BE2C (cell line): ENCODE results near the gene SOX9.

ENCODE experiments used
- DNase-seq: peaks from one replicate; pipeline ENCODE4 v3.0.0-alpha.2; 2020
- H3K27me3 ChIP-seq: fragments of 250-450 bp; sonication (Bioruptor Pico); 2 replicates; pipeline ENCODE4 v1.5.1; 2020; ENCODE audit warnings: mild to moderate bottlenecking
- H3K36me3 ChIP-seq: fragments of 250-450 bp; sonication (Bioruptor Pico); 2 replicates; pipeline ENCODE4 v1.5.1; 2020; ENCODE audit warnings: mild to moderate bottlenecking
- H3K4me1 ChIP-seq: fragments of 250-450 bp; sonication (Bioruptor Pico); 2 replicates; pipeline ENCODE4 v1.5.1; 2020
- H3K4me3 ChIP-seq: 2 replicates; pipeline ENCODE4 v1.5.1; 2011; ENCODE audit warnings: low read depth, low read length
- H3K9me3 ChIP-seq: fragments of 250-450 bp; sonication (Bioruptor Pico); 2 replicates; pipeline ENCODE4 v1.5.1; 2020
- TF ChIP-seq, protein P1 (sequence below): IDR thresholded peaks from 2 replicates; pipeline ENCODE4 v1.5.1; 2012; ENCODE audit warnings: mild to moderate bottlenecking, low read depth, low read length

The SOX9 gene

DNA sequence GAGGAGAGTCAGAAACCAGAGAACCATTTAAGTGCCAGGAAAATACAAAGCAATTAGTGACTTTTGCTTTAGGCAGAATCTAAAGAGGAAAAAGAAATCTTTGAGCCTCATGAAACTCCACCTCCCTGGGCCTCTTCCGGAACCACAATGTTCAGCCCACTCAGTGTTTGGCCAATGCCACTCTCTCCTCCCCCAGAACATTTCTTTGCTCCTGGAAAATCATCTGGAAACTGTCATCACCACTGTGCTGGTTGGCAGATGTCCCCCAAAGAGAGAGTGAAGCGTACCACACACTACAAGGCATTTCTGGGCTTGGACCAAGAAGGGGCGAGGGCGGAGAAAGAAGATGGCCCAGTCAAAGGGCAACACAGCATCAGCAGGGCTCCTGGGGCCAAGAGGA, 7.1 kb upstream of the SOX9 start:
- Histone ChIP-seq H3K27me3 (peaks cover 8% of the 10 kb centered on the region), H3K9me3 (no peaks in the 10 kb centered on the region), H3K4me1 (peaks cover 3% of the 10 kb centered on the region; the same call in 1 of the 2 replicates), H3K4me3 (no peak overlapping the region), H3K36me3 (no peaks in the 10 kb centered on the region)
- TF ChIP-seq, protein P1, sequence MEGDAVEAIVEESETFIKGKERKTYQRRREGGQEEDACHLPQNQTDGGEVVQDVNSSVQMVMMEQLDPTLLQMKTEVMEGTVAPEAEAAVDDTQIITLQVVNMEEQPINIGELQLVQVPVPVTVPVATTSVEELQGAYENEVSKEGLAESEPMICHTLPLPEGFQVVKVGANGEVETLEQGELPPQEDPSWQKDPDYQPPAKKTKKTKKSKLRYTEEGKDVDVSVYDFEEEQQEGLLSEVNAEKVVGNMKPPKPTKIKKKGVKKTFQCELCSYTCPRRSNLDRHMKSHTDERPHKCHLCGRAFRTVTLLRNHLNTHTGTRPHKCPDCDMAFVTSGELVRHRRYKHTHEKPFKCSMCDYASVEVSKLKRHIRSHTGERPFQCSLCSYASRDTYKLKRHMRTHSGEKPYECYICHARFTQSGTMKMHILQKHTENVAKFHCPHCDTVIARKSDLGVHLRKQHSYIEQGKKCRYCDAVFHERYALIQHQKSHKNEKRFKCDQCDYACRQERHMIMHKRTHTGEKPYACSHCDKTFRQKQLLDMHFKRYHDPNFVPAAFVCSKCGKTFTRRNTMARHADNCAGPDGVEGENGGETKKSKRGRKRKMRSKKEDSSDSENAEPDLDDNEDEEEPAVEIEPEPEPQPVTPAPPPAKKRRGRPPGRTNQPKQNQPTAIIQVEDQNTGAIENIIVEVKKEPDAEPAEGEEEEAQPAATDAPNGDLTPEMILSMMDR = no peak
- no peak for DNase-seq

DNA sequence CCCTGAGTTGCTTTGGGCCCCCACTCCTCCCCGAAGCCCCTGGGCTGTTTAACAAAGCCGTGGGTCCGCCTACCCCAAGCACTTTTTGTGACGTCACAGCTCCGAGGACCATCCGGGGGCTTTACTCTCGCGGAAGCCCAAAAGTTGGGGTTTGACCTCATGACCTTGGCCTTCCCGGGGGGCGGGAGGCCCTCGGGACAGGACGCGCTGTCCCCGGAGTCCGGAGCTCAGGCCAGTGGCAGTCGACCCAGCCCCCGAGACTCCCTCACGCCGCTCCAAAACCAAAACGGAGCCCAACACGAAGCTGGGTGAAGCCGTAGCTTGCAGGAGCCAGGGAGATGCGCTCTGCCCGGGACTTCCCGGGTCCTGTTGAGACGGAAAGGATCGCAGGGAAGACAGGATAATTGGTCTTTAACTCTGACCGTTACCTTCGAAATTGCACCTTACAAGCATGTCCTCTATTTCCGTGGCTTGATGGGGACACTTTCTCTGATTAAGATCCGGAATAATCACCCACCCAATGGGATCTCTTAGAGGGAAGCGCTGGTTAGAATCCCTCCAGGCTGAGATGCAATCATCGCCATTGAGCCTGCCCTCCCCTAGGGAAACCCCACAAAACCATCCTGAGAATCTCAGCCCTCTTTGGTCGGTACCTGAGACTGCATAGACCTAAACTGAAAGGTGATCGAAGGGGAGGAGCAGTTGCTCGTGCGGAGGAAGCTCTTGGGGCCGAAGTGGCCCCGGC, 4.9 kb upstream of the SOX9 start:
- Histone ChIP-seq H3K4me1 (peaks cover 3% of the 10 kb centered on the region; the same call in 1 of the 2 replicates), H3K36me3 (no peaks in the 10 kb centered on the region), H3K27me3 (peaks cover 19% of the 10 kb centered on the region), H3K9me3 (no peaks in the 10 kb centered on the region), H3K4me3 (no peak overlapping the region)
- TF ChIP-seq, protein P1 = no peak
- no peak for DNase-seq

DNA sequence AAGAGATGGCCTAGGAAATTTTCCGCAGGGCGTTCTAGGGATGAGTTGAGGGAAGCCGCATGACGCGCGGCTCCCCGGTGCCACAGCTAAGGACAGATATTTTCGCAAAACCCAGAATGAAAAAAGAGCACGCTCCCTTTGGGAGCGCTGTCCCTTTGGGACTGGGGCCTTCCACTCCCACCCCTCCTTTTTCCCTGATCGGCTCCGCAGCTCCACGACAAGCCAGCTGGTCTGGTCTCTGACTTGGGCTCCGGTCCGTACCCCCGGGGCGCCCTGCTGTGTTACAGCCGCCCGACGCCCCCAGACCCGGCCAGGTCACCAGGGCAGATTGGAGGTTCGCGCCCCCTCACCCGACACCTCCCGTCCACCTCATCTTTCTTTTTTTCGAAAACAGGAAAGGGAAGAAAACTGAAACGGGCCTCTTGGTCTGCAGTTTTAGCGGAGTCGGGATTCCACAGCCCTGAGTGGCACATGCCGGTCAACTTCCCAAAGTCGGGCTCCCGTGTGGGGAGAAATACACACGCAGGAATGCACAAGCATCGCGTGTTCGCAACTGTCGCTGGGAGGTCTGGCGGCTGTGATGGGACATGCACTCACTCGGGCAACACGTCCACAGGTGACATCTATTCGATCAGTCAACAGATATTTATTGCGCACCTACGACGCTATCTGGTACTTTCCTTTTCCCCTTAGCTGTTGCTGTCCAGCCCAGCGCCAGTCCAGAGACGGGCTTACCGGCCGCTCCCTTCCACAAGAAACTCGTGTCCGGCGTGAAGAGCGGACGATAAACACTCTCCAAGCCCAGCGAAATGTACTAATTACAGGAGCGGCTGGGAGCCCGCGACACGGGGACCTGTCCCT, 3.9 kb upstream of the SOX9 start:
- no peak for DNase-seq
- H3K27me3 ChIP-seq = peaks cover 19% of the 10 kb centered on the region
- no peak overlapping the region for H3K4me3 ChIP-seq
- H3K4me1 ChIP-seq = peaks cover 3% of the 10 kb centered on the region; the same call in 1 of the 2 replicates
- TF ChIP-seq, protein P1 = no peak
- H3K9me3 ChIP-seq = no peaks in the 10 kb centered on the region
- H3K36me3 ChIP-seq = no peaks in the 10 kb centered on the region

DNA sequence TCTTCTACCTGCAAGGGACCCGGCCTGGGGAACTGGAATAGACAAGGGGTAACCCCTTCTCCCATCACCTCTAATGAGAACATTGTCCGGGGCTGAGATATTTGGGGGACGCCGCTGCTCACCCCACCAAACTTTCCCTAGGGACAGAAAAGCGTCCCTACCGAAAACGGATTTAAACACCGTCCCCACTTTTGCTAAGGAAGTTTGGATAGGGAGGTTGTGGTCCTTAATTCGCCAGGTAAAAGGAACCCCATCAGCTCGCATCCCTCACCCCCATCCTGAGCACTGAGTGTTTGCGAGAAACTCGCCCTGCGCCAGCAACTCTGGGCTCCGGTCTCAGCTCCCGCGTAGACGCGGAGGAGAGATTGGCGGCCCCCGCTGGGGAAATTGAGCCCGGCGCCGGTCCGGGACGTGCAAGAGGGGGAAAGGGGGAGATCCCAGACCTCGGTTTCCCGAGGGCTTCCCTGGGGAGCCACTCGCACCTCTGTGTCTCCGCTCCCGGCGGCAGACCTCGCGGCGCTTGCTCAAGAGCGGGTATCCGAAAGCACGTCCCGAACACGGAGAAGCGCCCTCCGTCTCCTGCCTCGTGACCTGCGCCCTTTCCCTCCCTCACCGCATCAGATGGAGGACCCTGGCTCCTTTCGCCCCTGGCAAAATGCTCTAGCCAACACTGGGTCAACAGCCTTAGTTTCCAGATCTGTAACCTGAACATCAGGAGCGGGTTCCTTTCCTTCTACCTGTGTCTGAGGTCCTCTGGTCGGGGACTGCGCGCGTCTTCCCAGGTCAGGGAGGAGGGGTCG, 3.1 kb upstream of the SOX9 start:
- TF ChIP-seq, protein P1 = no peak
- H3K4me1 ChIP-seq = peaks cover 3% of the 10 kb centered on the region; the same call in 1 of the 2 replicates
- peak overlapping the region; percentile 51 for H3K4me3 ChIP-seq
- no peaks in the 10 kb centered on the region for H3K9me3 ChIP-seq
- peaks cover 19% of the 10 kb centered on the region for H3K27me3 ChIP-seq
- H3K36me3 ChIP-seq = peaks cover under 1% of the 10 kb centered on the region
- DNase-seq = peak; percentile 17

DNA sequence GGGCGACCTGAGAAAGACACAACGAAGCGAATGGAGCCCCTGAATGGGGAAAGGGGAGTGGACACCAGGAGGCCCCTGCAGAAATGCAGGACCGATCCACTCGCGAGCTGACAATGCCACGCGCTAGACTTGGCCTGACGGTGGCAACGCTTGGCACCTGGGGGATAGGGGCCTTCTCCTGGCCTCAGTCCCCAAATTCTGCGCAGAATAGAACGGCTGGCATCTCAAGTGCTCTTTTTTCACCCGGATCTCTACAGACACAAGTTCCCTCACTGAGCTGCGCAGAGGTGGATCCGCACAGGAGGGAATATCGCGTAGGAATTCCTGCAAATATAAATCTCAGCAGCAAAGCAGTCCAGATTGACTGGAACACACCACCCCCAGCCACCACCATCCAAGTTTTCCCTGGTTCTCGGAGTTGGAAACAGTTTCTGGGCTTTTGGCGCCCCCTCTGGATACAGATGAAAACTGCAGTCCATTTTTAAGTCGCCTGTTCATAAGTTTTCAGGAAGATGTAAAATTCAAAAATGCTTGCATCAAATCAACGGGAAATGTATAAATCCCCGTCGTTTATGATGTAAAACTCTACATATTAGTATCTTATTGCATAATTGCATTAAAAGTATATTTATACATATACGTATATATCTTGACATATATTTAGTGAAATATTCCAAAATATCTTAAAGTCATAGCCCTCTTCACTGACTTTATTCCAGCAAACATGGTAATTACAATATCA, 2.3 kb upstream of the SOX9 start:
- Histone ChIP-seq H3K27me3 (peaks cover 19% of the 10 kb centered on the region), H3K9me3 (no peaks in the 10 kb centered on the region), H3K4me3 (peak overlapping the region; percentile 69), H3K4me1 (peaks cover 3% of the 10 kb centered on the region; the same call in 1 of the 2 replicates), H3K36me3 (peaks cover 9% of the 10 kb centered on the region)
- DNase-seq = peak; percentile 80
- TF ChIP-seq, protein P1 = peak; percentile 93
